Tibial nerve (tissue), 4 donors: Measurements from ENCODE around the gene UBALD2.

Experiments used
- CTCF ChIP-seq, 5 experiments: fragments of 200-600 bp in 3 of 5; fragments of 450-650 bp in 2 of 5; sonication (generic) in 3 of 5; IDR thresholded peaks; one replicate each; pipeline ENCODE4 v1.5.1; 2016 to 2019; ENCODE audit warnings: antibody characterized with exemption in 5 of 5, mild to moderate bottlenecking in 3 of 5, moderate library complexity in 2 of 5
- EP300 ChIP-seq, 2 donors: sonication (generic); formaldehyde crosslinking; IDR thresholded peaks; one replicate each; pipeline ENCODE4 v1.6.1; 2017; ENCODE audit warnings: antibody characterized with exemption in 2 of 2, mild to moderate bottlenecking in 1 of 2
- POLR2A ChIP-seq, 2 donors: fragments of 450-650 bp; IDR thresholded peaks; one replicate each; pipeline ENCODE4 v1.6.1; 2017; ENCODE audit warnings: antibody characterized with exemption in 2 of 2, mild to moderate bottlenecking in 2 of 2, moderate library complexity in 2 of 2

- TF ChIP-seq POLR2A (IDR thresholded peaks at IDR 0.05) (no peak), EP300 (IDR thresholded peaks at IDR 0.05) (no peak), CTCF (IDR thresholded peaks at IDR 0.05) (no peak)
These were observed 28.5 kb upstream of the UBALD2 start for GRCh38 chr17:76236603-76237002.
